Fibroblast of upper back skin (primary cell): ENCODE data around the gene NKAIN2.
A peak's percentile ranks its signal among the peaks of the same experiment; 100 is the strongest.

Experiments
- DNase-seq: peaks from one replicate; pipeline ENCODE4 v3.0.0-alpha.2; 2013

NKAIN2 gene

GRCh38 chr6:124793398-124793797 is 989.7 kb downstream of the NKAIN2 start:
- DNase-seq: no peak

GRCh38 chr6:124795643-124796463 is 992.2 kb downstream of the NKAIN2 start:
- DNase-seq: peak; percentile 16

GRCh38 chr6:124796464-124796970 is 992.9 kb downstream of the NKAIN2 start:
- DNase-seq: no peak

- no peak for DNase-seq
Measured at GRCh38 chr6:124797224-124797623, 993.6 kb downstream of the NKAIN2 start.

- DNase-seq: no peak
Measured at GRCh38 chr6:124798942-124799496, 995.4 kb downstream of the NKAIN2 start.

- DNase-seq: no peak
Measured at GRCh38 chr6:124799638-124800037, 996.0 kb downstream of the NKAIN2 start.

GRCh38 chr6:124800222-124800621 is 996.6 kb downstream of the NKAIN2 start:
- DNase-seq: no peak

GRCh38 chr6:124812067-124812466 is 1008.4 kb downstream of the NKAIN2 start:
- no peak for DNase-seq

- DNase-seq: no peak
Measured at GRCh38 chr6:124819346-124819745, 1015.7 kb downstream of the NKAIN2 start.

GRCh38 chr6:124822204-124822613 is 1018.5 kb downstream of the NKAIN2 start:
- DNase-seq: no peak

- no peak for DNase-seq
Measured at GRCh38 chr6:124822721-124823120, 1019.1 kb downstream of the NKAIN2 start.

- DNase-seq: peak; percentile 1
Measured at GRCh38 chr6:124823240-124824111, 1019.8 kb downstream of the NKAIN2 start.

GRCh38 chr6:124825564-124825963 is 1021.9 kb downstream of the NKAIN2 start:
- no peak for DNase-seq

GRCh38 chr6:124829822-124830221 is 1026.2 kb downstream of the NKAIN2 start:
- DNase-seq: no peak

GRCh38 chr6:124830506-124830905 is 1026.8 kb downstream of the NKAIN2 start:
- no peak for DNase-seq

- DNase-seq: no peak
Measured at GRCh38 chr6:124854338-124854922, 1050.8 kb downstream of the NKAIN2 start.

- DNase-seq: no peak
Measured at GRCh38 chr6:124857746-124858145, 1054.1 kb downstream of the NKAIN2 start.

- DNase-seq: no peak
Measured at GRCh38 chr6:124858564-124858963, 1054.9 kb downstream of the NKAIN2 start.

GRCh38 chr6:124859366-124859765 is 1055.7 kb downstream of the NKAIN2 start:
- no peak for DNase-seq

GRCh38 chr6:124866040-124866439 is 1062.4 kb downstream of the NKAIN2 start:
- DNase-seq: no peak

- no peak for DNase-seq
Measured at GRCh38 chr6:124867121-124867520, 1063.5 kb downstream of the NKAIN2 start.

GRCh38 chr6:124868481-124868880 is 1064.8 kb downstream of the NKAIN2 start:
- DNase-seq: peak; percentile 22

GRCh38 chr6:124869416-124869815 is 1065.8 kb downstream of the NKAIN2 start:
- DNase-seq: peak; percentile 36
